ENCODE measurements around the gene RPL5. TPM values are rescaled to one million over a fixed set of nuclear protein-coding genes. Genes with fewer than 3 reads are reported as not detected.

The RPL5 gene
- total and polyA plus RNA-seq, 2 of the 4 experiments (the other 2 are of a cell fraction), result 1,406 to 1,679 TPM

DNA sequence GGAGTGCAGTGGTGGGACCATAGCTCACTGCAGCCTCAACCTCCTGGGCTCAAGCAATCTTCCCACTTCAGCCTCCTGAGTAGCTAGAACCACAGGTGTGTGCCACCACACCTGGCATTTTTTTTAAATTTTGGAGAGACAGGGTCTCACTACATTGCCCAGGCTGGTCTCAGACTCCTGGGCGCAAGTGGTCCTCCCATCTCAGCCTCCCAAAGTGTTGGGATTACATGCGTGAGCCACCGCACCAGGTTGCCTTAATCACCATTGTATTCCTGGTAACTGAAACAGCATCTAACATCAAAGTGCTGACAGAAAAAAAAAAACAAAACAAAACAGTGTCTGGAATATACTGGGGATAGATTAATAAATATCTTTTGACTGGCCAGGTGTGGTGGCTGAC is 18.2 kb downstream of the RPL5 start:
- no peak overlapping the region for H2BK5ac ChIP-seq (ENCODE audit: low read depth, low read length, poor library complexity, severe bottlenecking)
- no peaks in the 10 kb centered on the region for H4K20me1 ChIP-seq (ENCODE audit: insufficient read depth, low read length)
- H3K4me2 ChIP-seq (ENCODE audit: low read depth, low read length), result no peak overlapping the region
- no peak overlapping the region for H3K56ac ChIP-seq (ENCODE audit: extremely low read depth, insufficient read depth, low read length)
- no peak overlapping the region for H2BK20ac ChIP-seq (ENCODE audit: low read depth, low read length)
- ChIA-PET POLR2A (ENCODE audit: unreplicated experiment) (no interaction called here), CTCF (no interaction called here)
- no peak overlapping the region for H3K27ac ChIP-seq (ENCODE audit: insufficient read depth, low read length)
- no peak overlapping the region for H3K9ac ChIP-seq (ENCODE audit: low read depth, low read length)
- no peak overlapping the region for H4K8ac ChIP-seq (ENCODE audit: low read depth in 2 of 2, low read length in 2 of 2)
- H3K36me3 ChIP-seq (ENCODE audit: control insufficient read depth, insufficient read depth, low read length), result peaks cover 6% of the 10 kb centered on the region; the same call in 1 of the 2 replicates
- intact Hi-C loops (cut with micrococcal nuclease), result no loop called here
- H2AK5ac ChIP-seq (ENCODE audit: low read depth, low read length), result no peak overlapping the region
- no peak overlapping the region for H4K91ac ChIP-seq (ENCODE audit: insufficient read depth, low read depth, low read length)
- H3K23ac ChIP-seq (ENCODE audit: low read depth, low read length), result no peak overlapping the region
- H3K18ac ChIP-seq (ENCODE audit: low read depth, low read length), result no peak overlapping the region
- TF ChIP-seq FOS (IDR thresholded peaks at IDR 0.05; ENCODE audit: low read depth, low read length), result no peak
- H2BK15ac ChIP-seq (ENCODE audit: low read depth, low read length), result no peak overlapping the region
- H3K9me1 ChIP-seq (ENCODE audit: insufficient read depth, low read length), result no peaks in the 10 kb centered on the region
- H3K9me3 ChIP-seq (ENCODE audit: control insufficient read depth, insufficient read depth, low read length), result no peaks in the 10 kb centered on the region; the same call in 1 of the 2 replicates
- in situ Hi-C loops (cut with MboI; ENCODE audit: low sequenced_read_pairs), result loop anchor here (5.0 kb wide), 1 partner anchor 147 kb away; no protein-coding TSS in a partner anchor
- H3K4me1 ChIP-seq (ENCODE audit: control insufficient read depth, insufficient read depth, low read length), result no peaks in the 10 kb centered on the region
- H2AK9ac ChIP-seq (replicated peaks; ENCODE audit: low read depth, low read length, poor library complexity), result no peak overlapping the region
- no peaks in the 10 kb centered on the region for H3K27me3 ChIP-seq (ENCODE audit: control insufficient read depth, insufficient read depth, low read length)
- no peak overlapping the region for H3K4me3 ChIP-seq (ENCODE audit: insufficient read depth, low read depth, low read length)
- no peak overlapping the region for H2BK120ac ChIP-seq (ENCODE audit: low read depth, low read length)
- no peak overlapping the region for H2AFZ ChIP-seq (replicated peaks; ENCODE audit: low read length, poor library complexity)
- no TSS peak for BruUV-seq (replicated peaks)
- dilution Hi-C loops (cut with HindIII; ENCODE audit: low sequenced_read_pairs, unreplicated experiment), result no loop called here
- H4K5ac ChIP-seq (ENCODE audit: low read depth, low read length), result no peak overlapping the region
- DNase-seq (no peak), ATAC-seq (ENCODE audit: low read depth) (no peak)
- H3K14ac ChIP-seq (replicated peaks; ENCODE audit: low read depth, low read length), result no peak overlapping the region
- H3K4ac ChIP-seq (ENCODE audit: low read depth, low read length), result no peak overlapping the region
- H3K79me1 ChIP-seq (ENCODE audit: low read depth in 1 of 2, low read length in 2 of 2), result no peaks in the 10 kb centered on the region; a peak in 1 of 4 replicates
- no CpG with 5 or more reads among the region's 3 CpGs for WGBS, 2 experiments (ENCODE audit: extremely low coverage in 2 of 2, insufficient read length in 1 of 2)

Measured in IMR-90 (cell line).